Neural cell (in vitro differentiated cells): ENCODE measurements around the gene APOL6.

Experiments used
- POLR2AphosphoS5 ChIP-seq: IDR thresholded peaks from 2 replicates; pipeline ENCODE4 v1.6.1; 2012
- TF ChIP-seq, protein P1 (sequence below): fragments of 450-650 bp; IDR thresholded peaks from 2 replicates; pipeline ENCODE4 v1.5.1; 2014; ENCODE audit warnings: antibody characterized with exemption, mild to moderate bottlenecking, moderate library complexity; ENCODE audit not compliant: poor library complexity, severe bottlenecking

DNA sequence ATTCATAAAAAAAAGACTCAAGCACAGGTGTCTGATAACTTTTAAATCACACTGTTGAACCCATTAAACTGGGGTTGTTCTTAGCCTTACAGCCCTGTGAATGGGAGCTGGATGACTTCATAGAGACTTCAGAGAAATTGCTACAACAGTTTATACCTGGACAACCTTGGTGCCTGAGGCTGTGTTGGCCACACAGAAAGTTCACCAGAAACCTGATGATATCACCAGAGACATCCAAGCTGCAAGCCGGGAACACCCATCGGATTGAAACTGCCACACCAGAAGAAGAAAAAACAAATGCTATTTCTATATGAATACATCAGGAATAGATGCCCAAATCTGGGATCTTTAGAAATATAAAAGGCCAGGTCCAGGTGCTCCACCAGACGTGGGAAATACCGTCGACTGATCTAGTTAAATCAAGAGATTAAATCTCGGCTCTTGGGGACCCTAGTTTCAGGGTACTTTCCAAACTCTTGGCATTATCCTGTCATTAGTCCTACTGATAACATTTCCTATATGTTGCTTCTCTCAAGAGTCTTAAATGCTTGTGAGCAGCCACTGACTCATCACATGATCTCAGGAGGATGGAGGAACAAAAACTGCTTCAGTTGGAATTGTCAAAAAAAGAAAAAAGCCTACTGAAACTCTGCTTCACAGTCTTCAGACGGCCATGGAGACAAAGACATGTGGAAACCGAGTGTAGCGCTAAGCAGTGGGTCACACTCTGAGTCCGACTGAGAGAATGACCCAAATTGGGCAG is 40.8 kb downstream of the APOL6 start:
- TF ChIP-seq, protein P1, sequence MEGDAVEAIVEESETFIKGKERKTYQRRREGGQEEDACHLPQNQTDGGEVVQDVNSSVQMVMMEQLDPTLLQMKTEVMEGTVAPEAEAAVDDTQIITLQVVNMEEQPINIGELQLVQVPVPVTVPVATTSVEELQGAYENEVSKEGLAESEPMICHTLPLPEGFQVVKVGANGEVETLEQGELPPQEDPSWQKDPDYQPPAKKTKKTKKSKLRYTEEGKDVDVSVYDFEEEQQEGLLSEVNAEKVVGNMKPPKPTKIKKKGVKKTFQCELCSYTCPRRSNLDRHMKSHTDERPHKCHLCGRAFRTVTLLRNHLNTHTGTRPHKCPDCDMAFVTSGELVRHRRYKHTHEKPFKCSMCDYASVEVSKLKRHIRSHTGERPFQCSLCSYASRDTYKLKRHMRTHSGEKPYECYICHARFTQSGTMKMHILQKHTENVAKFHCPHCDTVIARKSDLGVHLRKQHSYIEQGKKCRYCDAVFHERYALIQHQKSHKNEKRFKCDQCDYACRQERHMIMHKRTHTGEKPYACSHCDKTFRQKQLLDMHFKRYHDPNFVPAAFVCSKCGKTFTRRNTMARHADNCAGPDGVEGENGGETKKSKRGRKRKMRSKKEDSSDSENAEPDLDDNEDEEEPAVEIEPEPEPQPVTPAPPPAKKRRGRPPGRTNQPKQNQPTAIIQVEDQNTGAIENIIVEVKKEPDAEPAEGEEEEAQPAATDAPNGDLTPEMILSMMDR = no peak
- TF ChIP-seq POLR2AphosphoS5 = no peak
